ENCODE data around the gene HS6ST2. TPM values are rescaled to one million over a fixed set of nuclear protein-coding genes. Genes with fewer than 3 reads are reported as not detected.

HS6ST2 gene
- total RNA-seq, 4 donors from 2014 or later, result 0.77 to 9.7 (median 1.9) TPM

DNA sequence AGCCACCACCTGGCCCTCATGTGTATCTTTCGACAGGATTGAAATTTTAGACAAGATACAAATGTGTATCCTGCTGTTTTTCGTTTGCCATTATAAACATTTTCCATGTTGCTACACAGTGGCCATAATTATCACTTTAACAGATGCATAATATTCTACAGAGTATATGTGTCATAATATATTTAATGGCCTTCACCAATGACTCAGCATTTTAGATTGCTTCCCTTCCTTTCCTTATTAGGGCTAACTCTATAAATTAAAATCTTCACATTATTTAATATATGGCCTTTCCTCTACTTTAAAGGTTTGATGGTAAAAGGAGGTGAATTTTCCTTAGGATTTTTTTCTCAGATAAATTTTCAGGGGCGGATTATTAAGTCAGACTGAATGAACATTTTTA lies 97.4 kb downstream of the HS6ST2 start:
- DNase-seq, result no peak
- no peak overlapping the region for H3K4me3 ChIP-seq
- no peaks in the 10 kb centered on the region for H3K9me3 ChIP-seq
- no peak overlapping the region for H3K27ac ChIP-seq
- intact Hi-C loops (cut with DNase I; ENCODE audit: low total_unique reads), result no loop called here
- H3K27me3 ChIP-seq, result no peaks in the 10 kb centered on the region
- no peak for TF ChIP-seq POLR2A (IDR thresholded peaks at IDR 0.05)
- TF ChIP-seq, protein P1, sequence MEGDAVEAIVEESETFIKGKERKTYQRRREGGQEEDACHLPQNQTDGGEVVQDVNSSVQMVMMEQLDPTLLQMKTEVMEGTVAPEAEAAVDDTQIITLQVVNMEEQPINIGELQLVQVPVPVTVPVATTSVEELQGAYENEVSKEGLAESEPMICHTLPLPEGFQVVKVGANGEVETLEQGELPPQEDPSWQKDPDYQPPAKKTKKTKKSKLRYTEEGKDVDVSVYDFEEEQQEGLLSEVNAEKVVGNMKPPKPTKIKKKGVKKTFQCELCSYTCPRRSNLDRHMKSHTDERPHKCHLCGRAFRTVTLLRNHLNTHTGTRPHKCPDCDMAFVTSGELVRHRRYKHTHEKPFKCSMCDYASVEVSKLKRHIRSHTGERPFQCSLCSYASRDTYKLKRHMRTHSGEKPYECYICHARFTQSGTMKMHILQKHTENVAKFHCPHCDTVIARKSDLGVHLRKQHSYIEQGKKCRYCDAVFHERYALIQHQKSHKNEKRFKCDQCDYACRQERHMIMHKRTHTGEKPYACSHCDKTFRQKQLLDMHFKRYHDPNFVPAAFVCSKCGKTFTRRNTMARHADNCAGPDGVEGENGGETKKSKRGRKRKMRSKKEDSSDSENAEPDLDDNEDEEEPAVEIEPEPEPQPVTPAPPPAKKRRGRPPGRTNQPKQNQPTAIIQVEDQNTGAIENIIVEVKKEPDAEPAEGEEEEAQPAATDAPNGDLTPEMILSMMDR (IDR thresholded peaks at IDR 0.05), result no peak
- H3K4me1 ChIP-seq, result no peaks in the 10 kb centered on the region
- H3K36me3 ChIP-seq, result no peaks in the 10 kb centered on the region

DNA sequence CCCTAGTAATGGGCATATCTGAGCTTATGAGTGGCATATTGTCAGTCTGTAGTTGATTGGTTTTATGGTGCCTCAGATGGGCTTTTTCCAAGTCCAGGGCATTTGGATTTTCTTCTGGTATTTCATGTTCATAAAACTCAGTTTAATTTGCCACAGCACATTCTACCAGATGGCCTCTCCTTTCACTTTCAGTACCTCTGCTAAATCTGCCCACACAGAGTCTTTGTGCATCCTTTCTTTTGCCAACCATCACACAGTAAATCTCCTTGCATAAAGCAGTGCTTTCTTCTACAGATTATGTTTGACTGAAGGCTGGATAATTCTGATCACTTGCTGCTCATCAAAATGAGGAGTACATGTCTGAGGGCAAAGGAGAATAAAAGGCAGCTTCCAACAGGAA lies 98.2 kb downstream of the HS6ST2 start:
- intact Hi-C loops (cut with DNase I; ENCODE audit: low total_unique reads), result no loop called here
- Histone ChIP-seq H3K27ac (no peak overlapping the region), H3K9me3 (no peaks in the 10 kb centered on the region), H3K27me3 (no peaks in the 10 kb centered on the region), H3K4me3 (no peak overlapping the region), H3K36me3 (no peaks in the 10 kb centered on the region), H3K4me1 (no peaks in the 10 kb centered on the region)
- DNase-seq, result no peak
- no peak for TF ChIP-seq POLR2A (IDR thresholded peaks at IDR 0.05)
- TF ChIP-seq, protein P1 (IDR thresholded peaks at IDR 0.05), result no peak

DNA sequence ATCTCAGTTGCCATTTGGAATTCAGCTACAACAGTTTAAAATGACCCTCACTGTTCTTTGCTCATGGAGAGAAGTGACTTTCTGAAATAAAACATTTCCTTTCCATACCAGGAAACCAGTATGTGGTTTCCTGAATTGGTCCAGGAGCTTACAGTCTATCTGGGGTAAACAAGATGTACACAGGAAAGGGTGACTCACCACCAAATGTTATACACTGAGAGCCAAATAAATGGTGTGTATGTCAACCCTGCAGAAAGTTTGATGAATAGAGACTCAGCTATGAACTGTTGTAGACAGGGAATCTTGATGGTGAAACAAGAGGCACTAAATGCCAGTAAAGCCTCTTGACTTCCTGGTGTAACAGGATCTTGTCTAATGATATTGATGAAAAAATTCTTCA lies 100.4 kb downstream of the HS6ST2 start:
- no peak overlapping the region for H3K4me3 ChIP-seq
- H3K27ac ChIP-seq, result no peak overlapping the region
- H3K4me1 ChIP-seq, result no peaks in the 10 kb centered on the region
- H3K9me3 ChIP-seq, result no peaks in the 10 kb centered on the region
- H3K27me3 ChIP-seq, result no peaks in the 10 kb centered on the region
- intact Hi-C loops (cut with DNase I; ENCODE audit: low total_unique reads), result no loop called here
- TF ChIP-seq, protein P1 (IDR thresholded peaks at IDR 0.05), result no peak
- TF ChIP-seq POLR2A (IDR thresholded peaks at IDR 0.05), result no peak
- no peaks in the 10 kb centered on the region for H3K36me3 ChIP-seq
- no peak for DNase-seq

DNA sequence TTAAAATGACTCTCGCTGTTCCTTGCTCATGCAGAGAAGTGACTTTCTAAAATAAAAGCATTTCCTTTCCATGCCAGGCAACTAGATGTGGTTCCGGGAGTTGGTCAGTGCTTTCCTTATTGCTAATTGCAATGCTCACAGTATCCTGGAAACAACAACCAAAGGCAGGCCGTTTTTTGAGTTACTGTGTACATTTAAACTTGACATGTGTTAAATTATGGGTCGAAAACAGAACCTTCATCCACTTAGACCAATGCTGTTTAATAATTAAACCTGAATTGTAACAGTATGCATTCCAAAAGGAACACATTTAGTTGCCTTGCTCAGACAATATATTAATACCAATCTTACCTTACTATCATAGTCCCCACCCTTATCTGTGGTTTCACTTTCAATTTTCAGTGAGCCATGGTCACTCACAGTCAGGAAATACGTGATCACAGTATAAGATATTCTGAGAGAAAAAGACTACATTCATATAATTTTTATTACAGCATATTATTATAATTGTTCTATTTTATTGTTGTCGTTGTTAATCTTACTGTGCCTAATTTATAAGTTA lies 102.6 kb downstream of the HS6ST2 start:
- Histone ChIP-seq H3K27ac (no peak overlapping the region), H3K27me3 (no peaks in the 10 kb centered on the region), H3K4me3 (no peak overlapping the region), H3K9me3 (no peaks in the 10 kb centered on the region), H3K4me1 (no peaks in the 10 kb centered on the region), H3K36me3 (no peaks in the 10 kb centered on the region)
- intact Hi-C loops (cut with DNase I; ENCODE audit: low total_unique reads), result no loop called here
- TF ChIP-seq, protein P1 (IDR thresholded peaks at IDR 0.05), result no peak
- TF ChIP-seq POLR2A (IDR thresholded peaks at IDR 0.05), result no peak
- no peak for DNase-seq

DNA sequence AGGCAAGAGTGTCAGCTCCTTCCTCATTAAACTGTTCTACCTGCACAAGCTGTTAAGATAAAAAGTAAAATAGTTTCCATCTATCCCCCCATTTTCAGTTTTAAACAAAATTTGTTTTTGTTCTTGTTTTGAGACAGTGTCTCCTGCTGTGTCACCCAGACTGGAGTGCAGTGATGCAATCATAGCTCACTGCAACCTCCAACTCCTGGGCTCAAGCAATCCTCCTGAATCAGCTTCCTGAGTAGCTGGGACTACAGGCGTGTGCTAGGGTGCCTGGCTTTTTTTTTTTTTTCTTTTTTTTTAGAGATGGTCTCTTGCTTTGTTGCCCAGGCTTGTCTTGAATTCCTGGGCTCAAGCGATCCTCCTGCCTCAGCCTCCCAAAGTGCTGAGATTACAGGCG lies 105.4 kb downstream of the HS6ST2 start:
- H3K36me3 ChIP-seq, result no peaks in the 10 kb centered on the region
- no peak for TF ChIP-seq POLR2A (IDR thresholded peaks at IDR 0.05)
- TF ChIP-seq, protein P1 (IDR thresholded peaks at IDR 0.05), result no peak
- no peaks in the 10 kb centered on the region for H3K9me3 ChIP-seq
- intact Hi-C loops (cut with DNase I; ENCODE audit: low total_unique reads), result no loop called here
- no peak overlapping the region for H3K4me3 ChIP-seq
- DNase-seq, result no peak
- no peaks in the 10 kb centered on the region for H3K4me1 ChIP-seq
- H3K27me3 ChIP-seq, result no peaks in the 10 kb centered on the region
- H3K27ac ChIP-seq, result no peak overlapping the region
